A673 (cell line): ENCODE data around the gene SFRP2. TPM values are rescaled to one million over a fixed set of nuclear protein-coding genes. Genes with fewer than 3 reads are reported as not detected.

Experiments
- BruUV-seq: library from RNA; stranded (reverse); fragments of 400-500 nt; replicated peaks from 2 replicates; lab custom pipeline; 2021; lab: Mats Ljungman, UMichigan
- CTCF ChIA-PET: fragments of 300-600 bp; sonication (Branson Sonifier 250); formaldehyde crosslinking; loops from one replicate; lab custom pipeline; 2022; ENCODE audit warnings: antibody characterized with exemption; lab: Charles Lee
- POLR2A ChIA-PET: fragments of 300-600 bp; sonication (Branson Sonifier 250); formaldehyde crosslinking; loops from one replicate; lab custom pipeline; 2022; ENCODE audit warnings: antibody characterized with exemption; ENCODE audit not compliant: low non-redundant PET; lab: Charles Lee
- DNase-seq: peaks from one replicate; pipeline ENCODE4 v3.0.0-alpha.2; 2015; ENCODE audit warnings: low spot score
- H3K27ac ChIP-seq: fragments of 200-600 bp; sonication (generic); 2 replicates; pipeline ENCODE4 v1.5.1; 2016; ENCODE audit warnings: mixed run types, low read depth, mild to moderate bottlenecking, mixed read lengths, antibody characterized with exemption, low read length; ENCODE audit not compliant: poor library complexity, severe bottlenecking
- H3K27me3 ChIP-seq: fragments of 200-600 bp; sonication (generic); replicated peaks from 2 replicates; pipeline ENCODE4 v1.6.1; 2017; ENCODE audit warnings: mixed run types, low read depth, mild to moderate bottlenecking, mixed read lengths, antibody characterized with exemption, low read length; ENCODE audit not compliant: insufficient read depth, poor library complexity
- H3K36me3 ChIP-seq: fragments of 200-600 bp; sonication (generic); 2 replicates; pipeline ENCODE4 v1.6.1; 2016; ENCODE audit warnings: mixed run types, mild to moderate bottlenecking, mixed read lengths, antibody characterized with exemption, low read length; ENCODE audit not compliant: insufficient read depth, poor library complexity, severe bottlenecking
- H3K4me1 ChIP-seq: fragments of 200-600 bp; sonication (generic); 2 replicates; pipeline ENCODE4 v1.6.1; 2017; ENCODE audit warnings: mixed run types, mild to moderate bottlenecking, mixed read lengths, antibody characterized with exemption, low read length; ENCODE audit not compliant: insufficient read depth, poor library complexity, severe bottlenecking
- H3K4me3 ChIP-seq: fragments of 200-600 bp; sonication (generic); 2 replicates; pipeline ENCODE4 v1.5.1; 2016; ENCODE audit warnings: low read depth, mixed run types, mild to moderate bottlenecking, mixed read lengths, low read length; ENCODE audit not compliant: poor library complexity, severe bottlenecking
- H3K9me3 ChIP-seq: fragments of 200-600 bp; sonication (generic); 2 replicates; pipeline ENCODE4 v1.6.1; 2016; ENCODE audit warnings: mixed run types, low read depth, mild to moderate bottlenecking, mixed read lengths, antibody characterized with exemption, low read length; ENCODE audit not compliant: poor library complexity, severe bottlenecking
- CTCF ChIP-seq: fragments of 300-800, 200-600 bp; sonication (generic); conservative IDR thresholded peaks from 2 replicates; pipeline ENCODE4 v1.5.1; 2017; ENCODE audit warnings: low read depth, mild to moderate bottlenecking, antibody characterized with exemption, low read length, moderate library complexity, mixed read lengths
- EZH2 ChIP-seq: fragments of 200-600 bp; sonication (generic); IDR thresholded peaks from 2 replicates; pipeline ENCODE4 v1.6.1; 2017; ENCODE audit warnings: borderline replicate concordance, low read depth, mild to moderate bottlenecking, mixed read lengths, antibody characterized with exemption, low read length; ENCODE audit not compliant: poor library complexity, severe bottlenecking
- intact Hi-C: fragments of 100-400 bp; cut with micrococcal nuclease; formaldehyde crosslinking; loops from one replicate; pipeline ENCODE4 v1.10.0; 2022; ENCODE audit not compliant: unreplicated experiment
- total RNA-seq: library from RNA; stranded (reverse); gene quantifications from 2 replicates; pipeline ENCODE4 v1.2.3, GENCODE V29; 2021

Gene SFRP2
- total RNA-seq, 1 experiment from 2014 or later, result 1.4 TPM

GRCh38 chr4:153733751-153734448, 55.0 kb downstream of the SFRP2 start:
- CTCF ChIA-PET, result no interaction called here
- Histone ChIP-seq H3K27me3 (no peaks in the 10 kb centered on the region), H3K4me3 (no peak overlapping the region), H3K4me1 (peaks cover 44% of the 10 kb centered on the region), H3K27ac (no peak overlapping the region), H3K9me3 (no peaks in the 10 kb centered on the region), H3K36me3 (no peaks in the 10 kb centered on the region)
- DNase-seq, result no peak
- no TSS peak for BruUV-seq
- no peak for TF ChIP-seq CTCF
- no peak for TF ChIP-seq EZH2
- intact Hi-C loops, result no loop called here
- POLR2A ChIA-PET, result no interaction called here

GRCh38 chr4:153731239-153731638, 57.6 kb downstream of the SFRP2 start:
- Histone ChIP-seq H3K9me3 (no peaks in the 10 kb centered on the region), H3K4me1 (peaks cover 44% of the 10 kb centered on the region), H3K27ac (peak overlapping the region; percentile 65), H3K36me3 (no peaks in the 10 kb centered on the region), H3K27me3 (no peaks in the 10 kb centered on the region), H3K4me3 (no peak overlapping the region)
- CTCF ChIA-PET, result no interaction called here
- DNase-seq, result peak; percentile 87
- no peak for TF ChIP-seq EZH2
- no peak for TF ChIP-seq CTCF
- intact Hi-C loops, result no loop called here
- POLR2A ChIA-PET, result no interaction called here
- BruUV-seq, result no TSS peak

Other genes with a start within 250 kb of the SFRP2 start
- 0.94 and 1.1 TPM in 2 replicates for gene TLR2, start 104.8 kb downstream of the SFRP2 start, total RNA-seq
- 6.8 and 9.0 TPM in 2 replicates for gene RNF175, start 29.1 kb downstream of the SFRP2 start, total RNA-seq